ENCODE data around the gene CALU. TPM values are rescaled to one million over a fixed set of nuclear protein-coding genes. Genes with fewer than 3 reads are reported as not detected.

CALU gene
- total RNA-seq (2014; rRNA removed) (169 and 205 TPM in 2 replicates), Bru-seq, nascent RNA (percentile 98 among the genes with signal in this experiment), BruChase-seq, experiment 1, labeled RNA remaining after a 6-hour chase (percentile 99 among the genes with signal in this experiment), BruChase-seq, experiment 2, labeled RNA remaining after a 2-hour chase (percentile 98 among the genes with signal in this experiment)
- long read RNA-seq, full-length matches to known transcripts, result 1,798 of 2,011 reads
- long read RNA-seq, partial matches to known transcripts, result 45 of 2,011 reads
- long read RNA-seq, other reads (novel, unspliced or antisense), result 168 of 2,011 reads

DNA sequence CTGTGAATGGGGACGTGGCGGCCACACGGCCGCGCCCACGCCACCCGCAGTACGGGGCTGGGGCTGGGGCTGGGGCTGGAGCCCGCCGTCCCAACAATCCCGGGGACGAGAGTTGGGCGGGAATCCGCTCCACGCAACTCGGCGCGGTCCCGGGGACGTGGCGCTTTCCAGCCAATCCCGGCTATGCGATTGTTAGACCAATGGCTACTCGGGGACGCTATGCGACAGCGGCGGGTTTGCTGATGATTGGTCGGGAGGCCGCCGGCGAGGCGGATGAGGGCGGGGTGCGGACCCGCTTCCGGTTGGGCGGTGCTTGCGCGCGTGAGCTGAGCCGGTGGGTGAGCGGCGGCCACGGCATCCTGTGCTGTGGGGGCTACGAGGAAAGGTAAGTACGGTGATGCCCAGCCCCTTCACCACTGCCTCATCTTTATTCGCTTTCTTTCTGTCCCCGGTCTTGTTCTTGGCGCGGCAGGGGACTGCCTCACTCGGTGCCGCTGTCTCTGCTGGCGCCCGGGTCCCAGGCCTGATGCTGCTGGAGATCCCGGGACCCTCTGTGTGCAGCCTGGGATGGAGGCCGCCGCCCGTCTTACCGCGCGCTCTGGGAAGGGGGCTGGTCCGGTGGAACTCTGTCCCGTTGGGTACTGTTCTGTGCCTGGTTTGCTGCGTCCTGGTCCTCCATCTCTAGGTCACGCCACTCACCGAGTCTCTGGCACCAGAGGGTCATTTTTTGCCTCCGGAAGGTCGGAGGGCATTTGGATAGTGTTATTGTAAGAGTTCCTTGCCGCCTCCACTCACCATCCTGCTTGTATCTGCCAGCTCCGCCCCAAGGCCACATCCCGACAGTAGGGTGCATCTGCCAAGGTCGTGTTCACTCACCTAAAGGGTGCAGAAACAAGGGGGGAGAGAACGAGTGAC is at the start of gene CALU:
Gene CALU (plus strand): TSS at position 312 of the 915 bp plus-strand sequence. CDS start 9,225 bp downstream, outside the sequence.
- TF ChIP-seq EZH2 (IDR thresholded peaks at IDR 0.05; ENCODE audit: low read length, unreplicated experiment), result no peak
- TF ChIP-seq EZH2phosphoT487 (IDR thresholded peaks at IDR 0.05; ENCODE audit: borderline replicate concordance, low read length), result no peak
- TF ChIP-seq, protein P1, sequence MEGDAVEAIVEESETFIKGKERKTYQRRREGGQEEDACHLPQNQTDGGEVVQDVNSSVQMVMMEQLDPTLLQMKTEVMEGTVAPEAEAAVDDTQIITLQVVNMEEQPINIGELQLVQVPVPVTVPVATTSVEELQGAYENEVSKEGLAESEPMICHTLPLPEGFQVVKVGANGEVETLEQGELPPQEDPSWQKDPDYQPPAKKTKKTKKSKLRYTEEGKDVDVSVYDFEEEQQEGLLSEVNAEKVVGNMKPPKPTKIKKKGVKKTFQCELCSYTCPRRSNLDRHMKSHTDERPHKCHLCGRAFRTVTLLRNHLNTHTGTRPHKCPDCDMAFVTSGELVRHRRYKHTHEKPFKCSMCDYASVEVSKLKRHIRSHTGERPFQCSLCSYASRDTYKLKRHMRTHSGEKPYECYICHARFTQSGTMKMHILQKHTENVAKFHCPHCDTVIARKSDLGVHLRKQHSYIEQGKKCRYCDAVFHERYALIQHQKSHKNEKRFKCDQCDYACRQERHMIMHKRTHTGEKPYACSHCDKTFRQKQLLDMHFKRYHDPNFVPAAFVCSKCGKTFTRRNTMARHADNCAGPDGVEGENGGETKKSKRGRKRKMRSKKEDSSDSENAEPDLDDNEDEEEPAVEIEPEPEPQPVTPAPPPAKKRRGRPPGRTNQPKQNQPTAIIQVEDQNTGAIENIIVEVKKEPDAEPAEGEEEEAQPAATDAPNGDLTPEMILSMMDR (conservative IDR thresholded peaks at IDR 0.05; ENCODE audit: low read depth, low read length), result no peak
- peak within 1 kb of the TSS; percentile 96 for H3K4me3 ChIP-seq (ENCODE audit: low read length)
- peak within 1 kb of the TSS; percentile 95 for H3K9ac ChIP-seq (ENCODE audit: low read length)
- no peaks in the 10 kb centered on the region for H3K27me3 ChIP-seq (ENCODE audit: low read length)
- ChIA-PET POLR2A (ENCODE audit: unreplicated experiment) (interaction anchor here (0.6 to 0.9 kb wide), 6 partner anchors 64 to 1154 kb away, joined by 3 to 8 read pairs (median 4); partner anchors contain the start of gene GCC1), CTCF (no interaction called here)
- peak within 1 kb of the TSS; percentile 78 for H3K27ac ChIP-seq (ENCODE audit: low read length)
- no peaks in the 10 kb centered on the region for H3F3A ChIP-seq (ENCODE audit: low read length, unreplicated experiment)
- peaks cover 49% of the 10 kb centered on the region for H3K4me1 ChIP-seq (ENCODE audit: insufficient read depth, low read length)
- peak within 1 kb of the TSS; percentile 89 for H3K4me2 ChIP-seq (ENCODE audit: low read length)
- peak; percentile 91 for ATAC-seq
- H3K36me3 ChIP-seq (ENCODE audit: low read depth, low read length), result peaks cover 8% of the 10 kb centered on the region
- intact Hi-C loops (cut with micrococcal nuclease), result no loop called here
- DNase-seq, result peak; percentile 97
- H2AFZ ChIP-seq (ENCODE audit: low read length), result peak within 1 kb of the TSS; percentile 79
- H3K79me2 ChIP-seq (ENCODE audit: low read length), result peaks cover 52% of the 10 kb centered on the region
- peaks cover 33% of the 10 kb centered on the region for H4K20me1 ChIP-seq (ENCODE audit: low read length)
- H3K9me2 ChIP-seq (replicated peaks; ENCODE audit: low read length), result no peaks in the 10 kb centered on the region
- no peaks in the 10 kb centered on the region for H3K9me3 ChIP-seq (ENCODE audit: low read length)
- TSS peak; percentile 52 for BruUV-seq (replicated peaks)

DNA sequence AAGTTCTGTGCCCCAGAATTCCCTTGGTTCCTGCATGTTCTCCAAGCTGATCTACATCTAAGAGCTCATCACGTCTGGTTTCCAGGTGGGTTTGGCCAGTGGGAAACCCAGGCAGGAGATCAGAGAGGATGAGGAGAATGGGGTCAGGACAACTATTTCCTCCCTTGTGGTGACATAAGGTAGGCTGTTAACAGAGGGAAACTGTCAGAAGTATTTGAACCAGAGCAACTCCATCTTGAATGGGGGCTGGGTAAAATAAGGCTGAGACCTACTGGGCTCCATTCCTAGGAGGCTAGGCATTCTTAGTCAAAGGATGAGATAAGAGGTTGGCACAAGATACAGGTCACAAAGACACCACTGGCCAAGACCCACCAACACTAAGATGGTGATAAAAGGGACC is 47.9 kb upstream of the CALU start:
- BruUV-seq (replicated peaks), result no TSS peak

More for the DNA sequence above, 47.9 kb upstream of the CALU start:
- no peaks in the 10 kb centered on the region for H3K9me3 ChIP-seq (ENCODE audit: low read length)
- ChIA-PET CTCF (interaction anchor here (0.6 kb wide), 1 partner anchor 36 kb away, joined by 3 read pairs; no protein-coding TSS in a partner anchor), POLR2A (ENCODE audit: unreplicated experiment) (no interaction called here)
- no peaks in the 10 kb centered on the region for H3K4me1 ChIP-seq (ENCODE audit: insufficient read depth, low read length)
- no peak overlapping the region for H2AFZ ChIP-seq (ENCODE audit: low read length)
- H3K9ac ChIP-seq (ENCODE audit: low read length), result no peak overlapping the region
- no peaks in the 10 kb centered on the region for H3K9me2 ChIP-seq (replicated peaks; ENCODE audit: low read length)
- ATAC-seq (no peak), DNase-seq (no peak)
- H3K27me3 ChIP-seq (ENCODE audit: low read length), result no peaks in the 10 kb centered on the region
- TF ChIP-seq EZH2 (IDR thresholded peaks at IDR 0.05; ENCODE audit: low read length, unreplicated experiment), result no peak
- TF ChIP-seq, protein P1 (conservative IDR thresholded peaks at IDR 0.05; ENCODE audit: low read depth, low read length), result no peak
- TF ChIP-seq EZH2phosphoT487 (IDR thresholded peaks at IDR 0.05; ENCODE audit: borderline replicate concordance, low read length), result no peak
- H3K4me3 ChIP-seq (ENCODE audit: low read length), result no peak overlapping the region
- H3K4me2 ChIP-seq (ENCODE audit: low read length), result no peak overlapping the region
- no peaks in the 10 kb centered on the region for H3K36me3 ChIP-seq (ENCODE audit: low read depth, low read length)
- intact Hi-C loops (cut with micrococcal nuclease), result no loop called here
- H3K79me2 ChIP-seq (ENCODE audit: low read length), result no peaks in the 10 kb centered on the region
- H4K20me1 ChIP-seq (ENCODE audit: low read length), result no peaks in the 10 kb centered on the region
- no peak overlapping the region for H3K27ac ChIP-seq (ENCODE audit: low read length)
- H3F3A ChIP-seq (ENCODE audit: low read length, unreplicated experiment), result no peaks in the 10 kb centered on the region

Data from PC-3 (cell line).